Measurements from ENCODE around the gene RIPPLY1.
A peak's percentile ranks its signal among the peaks of the same experiment; 100 is the strongest.
"Not testable (repeated sequence)": the region's sequence is repeated elsewhere in the genome, so short reads cannot be mapped to it uniquely, and the experiment has no call there.

Gene RIPPLY1

DNA sequence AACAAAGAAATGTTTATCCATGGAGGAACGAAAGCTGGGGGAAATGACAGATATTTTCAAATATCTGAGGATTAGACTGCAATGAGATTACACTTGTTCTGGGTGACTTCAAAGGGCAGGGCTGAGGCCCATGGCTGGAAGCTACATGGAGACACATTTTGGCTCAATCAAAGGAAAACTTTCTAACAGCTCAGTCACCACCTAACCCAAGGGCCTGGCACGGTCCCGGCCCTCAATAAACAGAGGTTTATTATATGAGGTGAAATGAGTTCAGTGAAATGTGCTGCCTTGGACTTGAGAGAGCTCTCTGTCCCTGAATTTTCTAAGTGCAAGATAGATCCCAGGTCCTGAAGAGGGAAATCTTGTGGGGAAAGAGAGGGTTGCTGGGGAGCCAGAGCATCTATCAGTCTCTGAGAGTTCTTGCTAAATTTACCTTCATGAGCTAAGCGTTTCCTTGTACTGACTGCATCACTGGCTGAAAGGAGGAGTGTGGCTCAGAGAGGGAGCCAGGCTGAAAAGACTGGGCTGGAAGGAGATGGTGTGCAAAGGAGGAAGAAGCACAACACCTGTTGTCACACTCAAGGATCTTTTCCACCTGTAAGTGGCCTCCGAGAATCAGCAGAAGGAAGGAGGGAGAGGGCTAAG is 2.0 kb upstream of the RIPPLY1 start:
- DNase-seq, result no peak

DNA sequence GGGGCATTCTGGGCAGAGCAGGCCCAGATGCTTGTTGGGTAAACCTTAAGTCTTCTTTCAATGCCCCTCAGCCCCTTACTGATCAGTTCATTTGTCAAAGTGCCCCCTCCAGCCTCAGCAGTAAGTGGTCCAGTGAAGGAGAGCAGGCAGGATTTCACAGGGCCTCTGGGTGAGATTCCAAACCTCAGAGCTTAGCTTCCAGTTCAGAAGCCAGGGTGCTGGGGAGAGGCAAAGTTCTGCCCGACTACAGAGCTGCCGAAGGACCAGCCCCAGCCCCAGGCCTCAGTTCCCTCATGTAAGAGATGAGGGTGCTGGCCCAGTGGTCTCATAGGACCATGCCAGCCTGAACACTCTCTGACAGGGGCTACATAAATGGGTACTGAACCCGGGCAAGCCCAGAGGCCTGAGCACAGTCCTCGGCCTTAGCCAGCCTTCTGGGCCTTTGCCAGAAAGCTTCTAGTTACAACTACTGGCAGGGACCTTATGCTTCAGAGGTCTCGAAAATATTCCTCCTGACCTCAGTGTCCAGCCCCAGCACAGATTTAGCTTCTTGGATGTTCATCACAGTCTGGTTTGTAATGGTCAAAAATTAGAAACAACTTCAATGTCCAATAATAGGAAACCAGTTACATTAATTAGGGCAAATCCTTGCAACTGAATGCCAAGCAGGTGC is 851 bp upstream of the RIPPLY1 start:
- no peak for DNase-seq

DNA sequence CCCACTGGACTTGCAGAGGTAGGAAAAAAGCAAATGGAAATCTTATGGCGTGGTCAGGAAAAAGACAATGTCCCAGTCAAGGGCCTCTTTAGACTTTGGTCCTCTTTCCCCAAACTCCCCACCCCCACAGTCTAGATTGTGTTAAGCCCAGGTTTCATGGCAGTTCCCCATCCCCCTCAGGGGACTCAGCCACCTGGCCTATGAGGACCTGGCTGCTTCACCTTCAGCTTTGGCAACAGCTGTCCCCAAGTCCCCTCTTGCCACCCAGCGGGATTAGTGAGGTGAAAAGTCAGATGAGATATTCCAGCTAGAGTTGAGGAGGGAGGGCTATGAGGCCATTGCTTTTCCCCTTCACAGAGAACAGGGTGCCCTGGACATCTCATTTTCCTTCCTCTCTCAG is 457 bp downstream of the RIPPLY1 start:
- no peak for DNase-seq

DNA sequence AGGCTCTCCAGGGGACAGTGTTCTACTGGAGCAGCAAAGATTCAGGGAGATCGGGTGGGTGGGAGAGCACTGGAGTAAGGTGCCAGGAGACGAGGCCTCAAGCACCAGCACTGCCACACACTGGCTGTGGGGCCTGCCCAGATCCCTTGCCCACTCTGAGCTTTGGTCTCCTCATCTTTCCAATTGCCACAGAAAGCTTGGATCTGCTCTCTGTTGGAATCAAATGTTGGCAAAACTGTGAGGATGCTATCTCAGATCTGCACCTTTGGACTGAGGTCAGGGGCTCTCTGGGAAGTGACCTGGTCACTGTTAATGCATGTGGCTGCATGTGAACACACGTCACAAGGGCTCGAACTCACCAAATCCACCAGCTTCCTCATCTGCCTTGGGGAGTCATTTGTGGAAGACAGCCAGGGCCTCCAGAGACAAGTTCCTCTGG is 1.3 kb downstream of the RIPPLY1 start:
- DNase-seq, result no peak

DNA sequence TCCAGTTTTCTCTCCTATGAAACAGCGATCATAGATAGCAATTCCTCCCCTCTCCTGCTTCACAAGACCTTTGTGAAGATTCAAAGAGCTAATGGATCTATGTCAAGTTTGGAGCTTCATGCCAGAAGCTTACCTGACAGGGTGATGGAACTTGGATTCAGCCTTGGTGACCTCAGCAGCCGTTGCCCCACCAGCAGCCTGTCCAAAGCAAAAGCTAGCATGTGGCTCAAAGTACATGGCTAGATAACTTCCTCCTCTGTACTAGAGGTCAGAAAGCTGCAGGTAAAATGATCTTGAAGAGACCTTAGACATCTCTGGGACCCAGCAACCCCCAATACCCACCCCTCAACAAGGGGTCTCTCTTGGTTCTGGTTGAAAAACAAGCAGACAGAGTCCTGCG is 1.8 kb downstream of the RIPPLY1 start:
- no peak for DNase-seq

- no peak for DNase-seq
Observed at GRCh38 chrX:106899841-106900240, 3.3 kb downstream of the RIPPLY1 start.

GRCh38 chrX:106899276-106899675 is 3.9 kb downstream of the RIPPLY1 start:
- DNase-seq, result no peak

GRCh38 chrX:106898462-106898861 is 4.7 kb downstream of the RIPPLY1 start:
- peak; percentile 59 for DNase-seq

DNA sequence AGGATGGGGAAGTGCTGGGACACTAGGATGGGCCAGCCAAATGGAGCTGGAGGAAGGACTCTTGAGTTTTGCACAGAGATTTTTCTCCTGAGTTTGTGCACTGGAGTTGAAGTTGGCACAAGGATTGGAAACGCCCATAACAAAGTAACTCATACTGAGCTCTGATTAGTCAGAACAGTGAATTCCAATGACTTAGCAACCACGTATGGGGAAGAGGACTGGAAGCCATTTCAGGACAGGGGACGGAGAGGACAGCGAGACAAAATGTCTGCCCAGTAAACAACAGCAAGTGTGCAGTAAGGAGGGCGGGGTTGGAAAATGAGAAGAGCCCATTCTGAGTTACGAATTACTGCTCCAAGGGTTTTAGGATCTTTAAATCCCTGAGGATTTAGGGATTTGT is 5.9 kb downstream of the RIPPLY1 start:
- DNase-seq, result no peak

- DNase-seq, result no peak
Observed at GRCh38 chrX:106894978-106895452, 8.1 kb downstream of the RIPPLY1 start.

GRCh38 chrX:106894392-106894909 is 8.7 kb downstream of the RIPPLY1 start:
- DNase-seq, result peak; percentile 44

DNA sequence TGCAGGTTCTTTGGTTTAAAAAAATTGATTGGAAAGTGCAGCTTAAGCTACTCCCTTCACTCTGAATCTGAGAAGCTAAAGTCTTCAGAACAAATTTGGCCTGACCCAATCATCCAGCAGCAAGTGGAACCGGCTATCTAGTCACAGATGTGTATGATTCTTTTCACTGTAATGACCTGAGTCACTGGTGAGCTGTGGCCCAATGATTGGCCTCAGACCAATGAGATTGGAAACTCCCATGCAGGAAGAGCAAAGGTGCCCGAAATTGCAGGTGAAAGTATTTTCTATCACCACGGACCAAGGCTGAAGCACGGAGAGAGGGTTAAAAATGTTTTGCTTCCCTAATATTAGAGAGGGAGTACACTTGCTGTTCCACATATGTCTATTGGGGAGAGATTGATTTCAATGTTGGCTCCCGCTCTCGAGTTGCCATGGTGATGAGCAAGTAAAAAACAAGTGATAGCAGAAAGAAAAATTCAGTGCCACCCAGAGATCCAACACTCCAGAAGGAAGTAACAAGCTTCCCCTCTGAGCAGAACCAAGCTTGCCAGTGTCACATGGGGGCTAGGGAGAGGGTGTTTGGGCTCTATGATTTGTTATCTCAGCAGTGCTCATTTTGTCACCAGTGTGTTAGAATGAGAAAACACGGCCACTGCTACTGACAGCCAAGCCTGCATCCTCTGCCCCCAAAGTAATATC is 11.2 kb downstream of the RIPPLY1 start:
- DNase-seq, result peak; percentile 14

DNA sequence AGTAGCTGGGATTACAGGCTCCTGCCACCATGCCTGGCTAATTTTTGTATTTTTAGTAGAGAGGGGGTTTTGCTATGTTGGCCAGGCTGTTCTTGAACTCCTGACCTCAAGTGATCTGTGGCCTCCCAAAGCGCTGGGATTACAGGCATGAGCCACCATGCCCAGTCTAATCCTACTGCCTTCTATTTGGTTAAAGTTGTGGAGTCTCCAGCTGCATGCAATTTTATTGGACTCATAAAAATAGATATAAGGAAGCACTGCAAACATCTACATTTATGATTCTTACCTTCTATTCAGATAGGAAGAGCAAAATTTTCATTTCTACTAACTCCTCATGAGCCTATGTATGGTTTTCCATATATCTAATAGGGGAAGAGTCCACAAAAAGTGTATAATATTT is 13.7 kb downstream of the RIPPLY1 start:
- no peak for DNase-seq

DNA sequence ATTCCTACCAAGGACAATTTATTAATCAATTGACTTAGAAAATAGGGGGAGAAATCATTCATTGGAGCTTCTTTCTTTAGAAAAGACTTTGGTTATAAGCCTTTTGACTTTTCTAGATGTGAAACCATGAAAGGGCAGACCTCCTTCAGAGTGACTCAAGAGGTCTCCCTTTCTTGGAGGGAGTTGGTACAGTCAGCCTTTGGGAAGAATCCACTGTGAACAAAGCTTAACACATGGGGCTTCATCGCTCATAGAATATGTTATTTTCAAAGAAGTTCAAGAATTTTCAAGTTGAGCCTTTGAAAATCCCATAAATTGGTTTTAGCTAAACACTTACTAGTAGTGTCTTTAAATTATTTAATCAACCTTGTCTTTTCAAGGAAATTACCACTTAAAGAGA is 28.0 kb downstream of the RIPPLY1 start:
- DNase-seq, result no peak

DNA sequence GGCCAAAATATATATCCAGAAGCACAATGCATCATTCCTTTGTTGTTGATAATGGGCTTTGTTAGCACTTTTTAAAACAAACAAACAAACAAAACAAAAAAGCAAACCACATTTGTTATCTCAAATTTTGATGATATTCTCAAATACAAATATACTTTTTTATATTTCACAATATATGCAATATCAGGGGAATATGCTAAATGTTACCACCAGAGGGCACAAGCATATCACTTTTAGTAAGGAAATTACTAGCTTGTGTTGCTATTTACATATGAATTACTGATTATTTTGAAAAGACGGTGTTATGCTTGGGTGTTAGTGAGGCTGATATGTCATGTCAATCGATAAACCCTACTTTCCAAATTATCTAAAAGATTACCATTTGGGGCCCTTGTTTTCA is 29.1 kb downstream of the RIPPLY1 start:
- DNase-seq, result peak; percentile 9

DNA sequence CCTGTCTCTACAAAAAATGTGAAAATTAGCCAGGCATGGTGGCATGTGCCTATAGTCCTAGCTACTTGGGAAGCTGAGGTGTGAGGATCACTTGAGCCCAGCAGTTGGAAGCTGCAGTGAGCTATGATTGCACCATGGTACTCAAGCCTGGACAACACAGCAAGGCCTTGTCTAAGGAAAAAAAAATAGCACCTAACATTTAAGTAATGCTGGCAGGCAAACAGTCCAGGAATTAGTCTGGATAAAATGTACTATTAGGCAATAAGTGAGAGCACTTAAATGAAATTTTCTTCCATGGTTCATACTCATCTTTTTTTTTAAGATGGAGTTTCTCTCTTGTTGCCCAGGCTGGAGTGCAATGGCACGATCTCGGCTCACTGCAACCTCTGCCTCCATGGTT is 30.3 kb downstream of the RIPPLY1 start:
- not testable (repeated sequence) for DNase-seq

DNA sequence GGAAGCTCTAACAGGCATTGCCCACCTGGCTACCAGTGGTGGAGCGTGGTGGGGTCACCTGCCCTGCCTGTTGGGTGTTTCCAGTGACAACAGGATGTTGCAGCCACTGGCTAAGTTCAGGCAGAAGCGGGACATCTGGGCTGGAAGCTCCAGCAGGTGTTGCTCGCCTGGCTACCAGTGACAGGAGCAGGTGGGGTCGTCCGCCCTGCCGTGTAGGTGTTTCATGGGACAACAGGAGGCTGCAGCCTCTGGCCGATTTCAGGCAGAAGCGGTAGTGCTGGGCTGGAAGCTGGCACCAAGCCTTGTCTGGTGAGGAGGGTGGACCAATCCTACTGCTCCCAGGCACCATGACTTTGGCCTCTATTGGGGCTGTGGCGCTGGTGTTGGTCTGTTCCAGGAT is 39.4 kb downstream of the RIPPLY1 start:
- no peak for DNase-seq

- DNase-seq, result no peak
Observed at GRCh38 chrX:106862972-106863688, 40.0 kb downstream of the RIPPLY1 start.
